Measurements from ENCODE around the gene PHTF2.

PHTF2 gene

DNA sequence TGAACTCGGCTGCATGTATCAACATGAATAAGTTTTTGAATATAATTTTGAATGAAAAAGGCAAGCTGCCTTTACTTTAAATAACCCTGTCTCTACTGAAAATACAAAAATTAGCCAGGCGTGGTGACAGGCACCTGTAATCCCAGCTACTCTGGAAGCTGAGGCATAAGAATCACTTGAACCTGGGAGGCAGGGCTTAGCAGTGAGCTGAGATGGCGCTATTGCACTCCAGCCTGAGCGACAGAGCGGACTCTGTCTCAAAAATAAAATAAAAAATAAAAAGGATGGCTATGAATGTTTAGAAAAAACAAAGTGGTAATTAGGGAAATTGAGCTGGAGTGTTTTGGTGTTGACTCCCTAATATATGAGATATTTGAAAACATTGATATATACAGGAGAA is 133.3 kb downstream of the PHTF2 start:
- DNase-seq (ENCODE audit: low read depth in 2 of 2), result no peak

GRCh38 chr7:77933394-77933793 is 134.8 kb downstream of the PHTF2 start:
- DNase-seq (ENCODE audit: low read depth in 2 of 2), result no peak

DNA sequence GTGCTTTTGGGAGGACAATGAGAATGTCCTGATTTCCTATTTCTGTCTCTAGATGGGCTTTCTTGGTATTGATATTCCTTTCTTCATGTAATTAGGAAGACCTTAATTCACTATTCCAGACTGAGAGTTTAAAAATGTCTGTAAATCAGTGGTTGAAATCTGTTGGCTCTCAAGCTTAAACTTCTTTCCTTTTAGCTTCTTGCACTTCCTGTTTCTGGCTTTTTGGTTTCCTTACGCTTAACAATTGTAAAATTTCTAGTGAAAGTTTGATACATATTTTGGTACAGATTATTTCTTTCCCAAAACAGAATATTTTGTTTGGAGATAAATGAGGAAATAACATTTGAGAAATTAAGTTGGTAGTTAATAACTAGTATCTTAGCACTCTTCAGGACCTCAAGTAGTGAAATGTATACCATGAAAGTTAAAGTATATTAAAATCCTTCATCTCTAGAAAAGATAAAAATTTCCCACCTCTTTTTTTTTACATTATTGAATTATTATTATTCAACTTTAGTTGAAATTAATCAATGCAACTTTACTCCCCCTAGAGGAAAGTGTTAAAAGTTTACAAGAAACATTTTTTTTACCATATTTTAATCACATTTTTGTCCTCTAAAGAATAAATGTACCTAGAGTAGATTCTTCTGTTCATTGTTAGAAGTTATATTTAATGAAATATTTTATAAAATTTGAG is 137.2 kb downstream of the PHTF2 start:
- DNase-seq (ENCODE audit: low read depth in 2 of 2), result no peak

DNA sequence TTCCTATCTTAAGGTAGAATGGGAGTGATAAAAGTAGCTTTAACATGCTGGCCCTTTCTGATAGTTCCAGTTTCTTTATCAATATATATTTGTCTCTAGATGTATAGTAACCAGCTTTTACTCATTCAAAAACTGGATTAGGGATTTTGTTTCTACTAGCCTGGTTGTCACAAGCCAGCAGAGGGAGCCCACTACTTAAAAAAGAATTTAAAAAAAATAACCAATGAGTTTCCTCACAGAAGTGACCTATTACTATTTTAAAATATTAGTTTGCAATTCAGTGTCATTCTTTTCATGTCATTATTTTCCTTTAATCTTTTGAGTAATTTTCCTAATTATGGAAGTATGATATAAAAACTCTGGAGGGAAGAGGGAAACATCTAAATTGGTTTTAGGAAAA is 142.1 kb downstream of the PHTF2 start:
- no peak for DNase-seq (ENCODE audit: low read depth in 2 of 2)

GRCh38 chr7:77942431-77942830 is 143.9 kb downstream of the PHTF2 start:
- no peak for DNase-seq (ENCODE audit: low read depth in 2 of 2)

DNA sequence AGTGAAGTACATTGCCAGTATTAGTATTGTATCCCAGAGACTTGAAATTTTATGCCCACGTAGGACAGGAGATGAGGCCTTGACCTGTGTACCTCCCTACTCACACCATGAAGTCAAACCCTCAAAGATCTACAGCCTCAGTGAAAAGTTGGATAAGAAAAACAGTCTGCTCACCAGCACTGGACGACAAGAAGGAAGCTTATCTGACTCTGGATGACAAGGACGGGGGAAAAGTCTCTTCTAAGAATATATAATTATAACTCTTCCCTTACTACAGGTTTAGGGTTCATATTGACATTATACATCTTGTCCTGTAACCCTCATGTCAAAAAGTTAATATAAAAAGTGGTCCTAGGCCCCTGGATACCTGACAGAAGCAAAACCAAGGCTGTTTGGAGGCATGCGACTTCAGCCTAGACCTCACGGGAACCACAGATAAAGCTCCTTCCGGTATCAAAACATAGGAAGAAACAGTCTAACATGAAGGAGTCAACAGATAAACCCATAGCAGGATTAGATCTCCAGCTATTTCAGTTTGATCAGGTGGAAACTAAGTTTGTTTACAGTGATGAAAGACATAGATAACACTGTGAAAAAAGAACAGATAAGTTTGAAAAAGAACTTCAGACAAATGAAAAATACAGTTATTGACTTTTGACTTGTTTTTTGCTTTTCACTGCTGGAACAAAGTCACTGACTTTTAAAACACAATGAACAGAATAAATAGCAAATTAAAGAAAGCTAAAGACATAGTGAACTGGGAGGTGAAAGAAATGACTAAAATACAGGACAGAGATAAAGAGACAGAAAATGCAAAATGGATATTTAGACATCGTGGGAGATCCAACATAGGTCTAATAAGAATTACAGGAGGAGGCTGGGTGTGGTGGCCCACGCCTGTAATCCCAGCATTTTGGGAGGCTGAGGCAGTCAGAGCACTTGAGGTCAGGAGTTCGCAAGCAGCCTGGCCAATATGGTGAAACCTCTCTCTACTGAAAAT is 145.9 kb downstream of the PHTF2 start:
- no peak for DNase-seq (ENCODE audit: low read depth in 2 of 2)

DNA sequence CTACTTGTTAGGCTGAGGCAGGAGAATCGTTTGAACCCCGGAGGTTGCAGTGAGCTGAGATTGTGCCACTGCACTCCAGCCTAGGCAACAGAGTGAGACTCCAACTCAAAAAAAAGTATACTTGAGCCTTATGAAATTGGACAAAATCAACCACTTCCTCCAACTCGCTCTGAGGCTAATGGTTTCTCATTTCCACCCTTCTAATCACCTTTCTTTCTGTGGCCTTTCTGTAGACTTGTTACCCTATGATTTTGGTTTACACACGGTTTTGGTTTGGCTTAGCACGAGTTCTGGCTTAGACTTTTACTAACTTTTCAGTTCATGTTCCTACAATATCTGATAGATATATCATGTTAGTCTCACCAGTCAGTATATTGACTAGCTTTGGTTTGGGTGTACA is 152.0 kb downstream of the PHTF2 start:
- DNase-seq (ENCODE audit: low read depth in 2 of 2), result no peak

DNA sequence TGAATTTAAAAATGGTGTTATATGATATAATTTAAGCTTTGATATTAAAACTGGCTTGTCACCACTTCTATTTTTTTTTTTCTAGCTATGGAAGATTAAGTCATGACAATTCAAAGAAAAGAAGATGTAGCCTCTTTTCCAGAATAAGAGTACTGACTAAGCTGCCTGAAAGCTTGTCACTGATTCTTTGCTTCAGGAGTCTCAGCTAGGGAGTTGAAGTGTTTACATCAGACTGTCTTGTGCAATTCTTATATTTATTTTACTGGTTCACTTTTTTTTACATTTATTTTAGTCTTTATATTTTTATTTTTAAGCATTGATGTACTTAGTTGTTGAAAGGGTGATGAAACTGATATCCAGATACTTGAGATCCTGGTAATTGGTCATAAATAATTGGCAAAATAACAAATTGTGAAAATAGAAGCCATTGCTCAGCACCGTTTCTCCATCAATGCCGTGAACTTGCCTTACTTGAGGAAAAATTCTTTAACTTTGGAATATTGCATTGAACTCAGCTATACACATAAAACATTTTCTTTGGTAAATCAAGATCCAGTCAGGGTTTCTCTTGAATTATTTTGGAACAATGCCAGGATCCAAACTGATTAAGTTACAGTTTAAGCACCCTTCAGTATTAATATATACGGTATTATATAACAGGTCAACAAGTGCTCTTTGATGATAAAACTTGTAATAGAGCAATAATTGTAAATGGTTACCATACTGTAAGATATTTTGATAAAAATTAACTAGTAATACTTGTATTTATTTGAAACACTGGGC is 156.4 kb downstream of the PHTF2 start:
- no peak for DNase-seq (ENCODE audit: low read depth in 2 of 2)

- no peak for DNase-seq (ENCODE audit: low read depth in 2 of 2)
Observed at GRCh38 chr7:77958436-77958835, 159.9 kb downstream of the PHTF2 start.

GRCh38 chr7:77959080-77959479 is 160.5 kb downstream of the PHTF2 start:
- DNase-seq (ENCODE audit: low read depth in 2 of 2), result no peak

GRCh38 chr7:77960336-77960735 is 161.8 kb downstream of the PHTF2 start:
- no peak for DNase-seq (ENCODE audit: low read depth in 2 of 2)

DNA sequence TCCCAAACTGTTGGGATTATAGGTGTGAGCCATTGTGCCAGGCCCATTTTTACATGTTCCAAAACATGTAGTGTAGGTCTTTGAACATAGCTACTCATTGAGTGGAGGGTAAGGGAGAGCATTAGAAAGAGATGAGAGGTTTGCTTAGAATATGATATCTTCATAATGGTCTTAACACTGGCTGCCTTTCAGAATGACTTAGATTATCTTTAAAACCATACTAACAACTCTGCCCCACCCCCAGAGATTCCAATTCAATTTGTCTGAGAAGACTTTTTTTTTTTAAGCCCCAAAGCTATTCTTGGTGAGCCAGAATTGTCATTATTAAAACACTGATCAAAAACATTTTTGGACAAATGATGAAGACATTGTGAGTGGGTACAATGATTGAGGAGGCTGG is 168.9 kb downstream of the PHTF2 start:
- DNase-seq (ENCODE audit: low read depth in 2 of 2), result no peak

DNA sequence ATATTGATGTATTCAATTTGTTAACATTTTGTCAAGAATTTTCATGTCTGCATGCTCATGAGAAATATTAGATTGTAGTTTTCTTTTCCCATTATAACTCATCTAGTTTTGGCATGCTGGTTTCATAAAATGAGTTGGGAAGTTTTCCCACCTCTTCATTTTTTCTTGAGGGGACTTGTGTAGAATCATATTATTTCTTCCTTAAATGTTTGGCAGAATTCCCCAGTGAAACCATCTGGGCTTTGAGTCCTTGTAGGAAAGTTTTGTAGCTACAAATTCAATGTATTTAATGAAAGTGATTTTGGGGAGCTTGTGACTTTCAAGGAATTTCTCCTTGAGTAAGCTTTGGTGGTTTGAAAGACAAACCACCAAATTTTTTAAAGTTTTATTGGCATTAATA is 173.2 kb downstream of the PHTF2 start:
- DNase-seq (ENCODE audit: low read depth in 2 of 2), result no peak

GRCh38 chr7:77975672-77976480 is 177.3 kb downstream of the PHTF2 start:
- DNase-seq (ENCODE audit: low read depth in 2 of 2), result no peak

GRCh38 chr7:77979219-77979618 is 180.6 kb downstream of the PHTF2 start:
- no peak for DNase-seq (ENCODE audit: low read depth in 2 of 2)

DNA sequence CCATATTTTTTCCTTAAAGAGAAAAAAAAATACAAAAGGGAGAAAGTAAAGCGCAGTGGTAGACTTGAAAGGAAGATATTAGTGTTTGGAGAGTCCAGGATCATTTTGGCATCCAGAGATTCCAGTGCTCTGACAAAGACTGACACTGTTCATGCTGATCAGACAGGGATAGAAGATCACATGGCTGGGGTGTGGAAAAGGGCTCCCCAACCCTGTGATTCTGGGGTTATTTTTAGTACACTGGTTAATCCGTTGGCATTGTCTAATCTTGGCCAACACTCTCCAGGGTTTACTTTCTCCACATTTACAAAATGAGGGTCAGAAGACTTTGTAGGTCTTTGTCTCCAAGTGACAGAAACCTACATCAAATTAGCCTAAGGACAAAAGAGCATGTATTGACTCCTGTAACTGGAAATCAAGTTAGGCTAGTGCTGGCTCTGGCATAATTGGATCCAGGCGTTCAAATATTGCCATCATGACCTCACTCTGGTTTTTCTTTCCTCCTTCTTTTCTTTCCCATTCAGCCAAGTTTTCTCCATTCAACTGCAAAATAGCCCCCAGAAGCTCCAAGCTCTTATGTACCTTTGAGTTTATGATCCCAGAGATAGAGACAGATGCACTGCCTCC is 181.6 kb downstream of the PHTF2 start:
- no peak for DNase-seq (ENCODE audit: low read depth in 2 of 2)

- peak; percentile 9 to 12 for DNase-seq (ENCODE audit: low read depth in 2 of 2)
Observed at GRCh38 chr7:77982926-77983550, 184.5 kb downstream of the PHTF2 start.

GRCh38 chr7:77983973-77984372 is 185.4 kb downstream of the PHTF2 start:
- DNase-seq (ENCODE audit: low read depth in 2 of 2), result no peak

- no peak for DNase-seq (ENCODE audit: low read depth in 2 of 2)
Observed at GRCh38 chr7:77985232-77985973, 186.8 kb downstream of the PHTF2 start.

DNA sequence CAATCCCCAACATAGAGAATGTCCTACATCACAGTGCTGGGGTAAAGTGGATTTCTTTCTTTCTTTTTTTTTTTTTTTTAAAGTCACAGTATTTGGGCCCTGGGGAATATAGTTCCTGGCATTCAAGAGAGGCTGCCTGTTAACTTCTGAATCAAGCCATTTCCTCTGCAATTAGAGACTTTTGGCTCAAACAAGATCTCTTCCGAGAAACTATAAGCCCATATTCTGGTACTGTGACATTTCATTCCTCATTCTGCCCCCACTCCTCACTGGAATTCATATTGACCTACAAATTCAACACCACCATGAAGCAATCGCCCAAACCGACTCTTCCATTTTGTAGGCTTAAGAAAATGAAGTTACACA is 187.4 kb downstream of the PHTF2 start:
- no peak for DNase-seq (ENCODE audit: low read depth in 2 of 2)

Measured in stimulated activated CD8-positive, alpha-beta memory T cell treated with anti-CD3 and anti-CD28 coated beads, Interleukin-15, amount 100 ng/mL, for 48 hours (primary cell).